Progenitor cell of endocrine pancreas (in vitro differentiated cells): Measurements from ENCODE around the gene LOXL1. TPM values are rescaled to one million over a fixed set of nuclear protein-coding genes. Genes with fewer than 3 reads are reported as not detected.

Experiments
- DNase-seq: peaks from one replicate; pipeline ENCODE4 v3.0.0; 2021; ENCODE audit warnings: low spot score; ENCODE audit not compliant: unreplicated experiment
- H3K27ac Mint-ChIP-seq: 2 replicates; pipeline ENCODE4 v1.8.0; 2021; ENCODE audit warnings: mild to moderate bottlenecking, moderate library complexity, mixed read lengths
- H3K27me3 Mint-ChIP-seq: 2 replicates; pipeline ENCODE4 v1.8.0; 2021; ENCODE audit warnings: mixed read lengths
- H3K36me3 Mint-ChIP-seq: 2 replicates; pipeline ENCODE4 v1.8.0; 2022; ENCODE audit warnings: mixed read lengths; ENCODE audit not compliant: insufficient read depth
- H3K4me1 Mint-ChIP-seq: 2 replicates; pipeline ENCODE4 v1.8.0; 2021; ENCODE audit warnings: low read depth, mixed read lengths
- H3K4me3 Mint-ChIP-seq: 2 replicates; pipeline ENCODE4 v1.8.0; 2021; ENCODE audit warnings: low read depth, mild to moderate bottlenecking, moderate library complexity, mixed read lengths
- H3K9me3 Mint-ChIP-seq: 2 replicates; pipeline ENCODE4 v1.8.0; 2021; ENCODE audit warnings: low read depth, mixed read lengths
- CTCF ChIP-seq: fragments of 200-600 bp; sonication (generic); IDR thresholded peaks from one replicate; pipeline ENCODE4 v1.5.0; 2021; ENCODE audit warnings: antibody characterized with exemption, mild to moderate bottlenecking; ENCODE audit not compliant: unreplicated experiment
- total RNA-seq: library from RNA; stranded (reverse); gene quantifications from 2 replicates; pipeline ENCODE4 v1.2.1, GENCODE V29; 2021

The LOXL1 gene
- total RNA-seq, 1 donor from 2014 or later = 17.4 TPM

DNA sequence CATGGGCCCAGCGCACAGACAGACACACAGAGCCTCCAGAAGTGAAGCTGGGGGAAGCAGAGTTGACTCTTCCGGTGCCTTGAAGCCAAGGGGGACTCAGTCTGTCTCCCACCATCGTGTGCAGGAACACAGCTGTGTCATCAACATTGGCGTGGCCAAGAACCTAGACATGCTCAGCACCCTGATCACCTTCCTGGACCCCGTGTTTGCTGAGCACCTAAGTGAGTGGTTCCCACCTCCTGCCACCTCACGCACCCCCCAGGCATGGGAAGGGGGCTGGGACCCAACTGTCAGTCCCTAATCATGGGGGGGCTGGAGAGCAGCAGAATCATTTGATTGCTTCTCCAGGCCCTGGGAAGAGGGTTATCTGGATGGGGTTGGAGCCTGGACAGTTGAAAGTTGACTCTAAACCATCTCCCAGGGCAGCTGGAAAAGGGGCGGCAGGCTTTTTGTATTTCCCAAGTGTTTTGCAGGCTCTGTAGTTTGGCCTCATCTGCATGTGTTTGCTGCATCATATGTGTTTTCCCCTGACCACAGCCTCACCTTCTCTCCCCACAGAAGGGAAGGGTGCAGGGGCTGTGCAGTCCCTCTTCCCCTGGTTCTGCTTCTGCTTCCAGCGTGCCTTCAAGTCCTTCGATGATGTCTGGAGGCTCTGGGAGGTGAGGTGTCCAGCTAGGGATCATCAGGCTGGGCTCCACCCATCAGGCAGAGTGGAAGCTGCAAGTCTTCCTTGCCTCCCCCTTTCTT lies 40.1 kb upstream of the LOXL1 start:
- DNase-seq = no peak
- H3K36me3 Mint-ChIP-seq = no peaks in the 10 kb centered on the region

GRCh38 chr15:73886717-73887345 lies 39.4 kb upstream of the LOXL1 start:
- Mint-ChIP-seq H3K36me3 (no peaks in the 10 kb centered on the region), H3K27me3 (peaks cover 47% of the 10 kb centered on the region), H3K9me3 (no peaks in the 10 kb centered on the region), H3K27ac (no peak overlapping the region), H3K4me3 (no peak overlapping the region), H3K4me1 (no peaks in the 10 kb centered on the region)
- DNase-seq = no peak
- TF ChIP-seq CTCF = no peak

More for the DNA sequence above, 40.1 kb upstream of the LOXL1 start:
- Mint-ChIP-seq H3K4me1 (no peaks in the 10 kb centered on the region), H3K27me3 (peaks cover 47% of the 10 kb centered on the region), H3K4me3 (no peak overlapping the region), H3K9me3 (no peaks in the 10 kb centered on the region), H3K27ac (no peak overlapping the region)
- no peak for TF ChIP-seq CTCF

GRCh38 chr15:73887481-73887880 lies 38.8 kb upstream of the LOXL1 start:
- peaks cover 42% of the 10 kb centered on the region for H3K27me3 Mint-ChIP-seq
- no peaks in the 10 kb centered on the region for H3K9me3 Mint-ChIP-seq
- TF ChIP-seq CTCF = no peak
- no peak overlapping the region for H3K27ac Mint-ChIP-seq
- no peak overlapping the region for H3K4me3 Mint-ChIP-seq
- DNase-seq = no peak
- no peaks in the 10 kb centered on the region for H3K4me1 Mint-ChIP-seq
- no peaks in the 10 kb centered on the region for H3K36me3 Mint-ChIP-seq

- peaks cover 3% of the 10 kb centered on the region for H3K9me3 Mint-ChIP-seq
- H3K4me1 Mint-ChIP-seq = no peaks in the 10 kb centered on the region
- H3K4me3 Mint-ChIP-seq = no peak overlapping the region
- no peaks in the 10 kb centered on the region for H3K36me3 Mint-ChIP-seq
- peaks cover 44% of the 10 kb centered on the region for H3K27me3 Mint-ChIP-seq
- no peak for DNase-seq
- no peak for TF ChIP-seq CTCF
- H3K27ac Mint-ChIP-seq = no peak overlapping the region
Measured at GRCh38 chr15:73888224-73889041, 37.8 kb upstream of the LOXL1 start.

- peaks cover 3% of the 10 kb centered on the region for H3K9me3 Mint-ChIP-seq
- H3K36me3 Mint-ChIP-seq = no peaks in the 10 kb centered on the region
- no peak for DNase-seq
- no peak overlapping the region for H3K27ac Mint-ChIP-seq
- H3K4me3 Mint-ChIP-seq = no peak overlapping the region
- no peaks in the 10 kb centered on the region for H3K4me1 Mint-ChIP-seq
- peaks cover 40% of the 10 kb centered on the region for H3K27me3 Mint-ChIP-seq
- TF ChIP-seq CTCF = no peak
Measured at GRCh38 chr15:73889053-73889761, 37.1 kb upstream of the LOXL1 start.
